Loucy (cell line): ENCODE measurements around the gene POLR2J.
"Not testable (repeated sequence)": the region's sequence is repeated elsewhere in the genome, so short reads cannot be mapped to it uniquely, and the experiment has no call there.

Source experiments
- EZH2phosphoT487 ChIP-seq: fragments of 200-600 bp; IDR thresholded peaks from 2 replicates; pipeline ENCODE4 v1.6.1; 2018; ENCODE audit warnings: antibody characterized with exemption, mild to moderate bottlenecking, moderate library complexity, borderline replicate concordance
- TF ChIP-seq, protein P1 (sequence below): fragments of 200-600 bp; sonication (generic); conservative IDR thresholded peaks from 2 replicates; pipeline ENCODE4 v1.5.1; 2014; ENCODE audit warnings: mild to moderate bottlenecking, antibody characterized with exemption, low read length

DNA sequence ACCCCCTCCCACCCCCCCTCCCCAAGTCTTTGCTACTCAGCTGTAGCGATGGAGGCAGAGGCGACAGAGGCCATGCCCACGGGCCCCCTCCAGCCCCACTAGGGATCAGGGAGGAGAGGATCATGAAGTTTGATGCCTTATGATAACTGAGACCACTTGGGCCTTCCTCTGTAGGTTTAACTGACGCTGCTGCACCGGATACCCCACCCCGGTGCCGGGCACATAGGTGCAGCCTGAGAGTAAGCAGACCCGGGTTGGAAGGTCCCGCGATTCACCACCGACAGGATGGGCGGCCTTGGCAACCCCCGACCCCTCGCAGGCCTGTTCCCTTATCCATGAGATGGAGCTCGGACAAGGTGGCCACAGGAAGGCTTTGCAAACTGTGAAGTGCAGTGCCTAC, 15.3 kb upstream of the POLR2J start:
- TF ChIP-seq, protein P1, sequence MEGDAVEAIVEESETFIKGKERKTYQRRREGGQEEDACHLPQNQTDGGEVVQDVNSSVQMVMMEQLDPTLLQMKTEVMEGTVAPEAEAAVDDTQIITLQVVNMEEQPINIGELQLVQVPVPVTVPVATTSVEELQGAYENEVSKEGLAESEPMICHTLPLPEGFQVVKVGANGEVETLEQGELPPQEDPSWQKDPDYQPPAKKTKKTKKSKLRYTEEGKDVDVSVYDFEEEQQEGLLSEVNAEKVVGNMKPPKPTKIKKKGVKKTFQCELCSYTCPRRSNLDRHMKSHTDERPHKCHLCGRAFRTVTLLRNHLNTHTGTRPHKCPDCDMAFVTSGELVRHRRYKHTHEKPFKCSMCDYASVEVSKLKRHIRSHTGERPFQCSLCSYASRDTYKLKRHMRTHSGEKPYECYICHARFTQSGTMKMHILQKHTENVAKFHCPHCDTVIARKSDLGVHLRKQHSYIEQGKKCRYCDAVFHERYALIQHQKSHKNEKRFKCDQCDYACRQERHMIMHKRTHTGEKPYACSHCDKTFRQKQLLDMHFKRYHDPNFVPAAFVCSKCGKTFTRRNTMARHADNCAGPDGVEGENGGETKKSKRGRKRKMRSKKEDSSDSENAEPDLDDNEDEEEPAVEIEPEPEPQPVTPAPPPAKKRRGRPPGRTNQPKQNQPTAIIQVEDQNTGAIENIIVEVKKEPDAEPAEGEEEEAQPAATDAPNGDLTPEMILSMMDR = not testable (repeated sequence)
- not testable (repeated sequence) for TF ChIP-seq EZH2phosphoT487
